Endothelial cell of umbilical vein (primary cell): Measurements from ENCODE around the gene RNF5. TPM values are rescaled to one million over a fixed set of nuclear protein-coding genes. Genes with fewer than 3 reads are reported as not detected.

ENCODE experiments used
- Bru-seq: library from RNA; stranded (reverse); fragments of 400-500 nt; gene quantifications from one replicate; lab custom pipeline; 2021; lab: Mats Ljungman, UMichigan
- BruChase-seq, 2 experiments: library from RNA; stranded (reverse); fragments of 400-500 nt; gene quantifications; one replicate each; lab custom pipeline; 2021; lab: Mats Ljungman, UMichigan
- BruUV-seq: library from RNA; stranded (reverse); fragments of 400-500 nt; replicated peaks from 2 replicates; lab custom pipeline; 2021; lab: Mats Ljungman, UMichigan
- CTCF ChIA-PET: fragments of 300-600, 350-600 bp; sonication (Branson Sonifier 250); formaldehyde crosslinking; loops from one replicate; lab custom pipeline; 2021; ENCODE audit warnings: antibody characterized with exemption, inconsistent platforms; lab: Charles Lee
- POLR2A ChIA-PET: fragments of 300-600, 350-600 bp; sonication (Branson Sonifier 250); formaldehyde crosslinking; loops from one replicate; lab custom pipeline; 2021; ENCODE audit warnings: antibody characterized with exemption, inconsistent platforms; lab: Charles Lee
- DNase-seq: peaks from one replicate; pipeline ENCODE4 v3.0.0-alpha.2; 2011; ENCODE audit warnings: low read depth, low spot score
- FAIRE-seq: peaks from 2 replicates; lab custom pipeline; 2011; peaks lifted over from hg19 to GRCh38; lab: Jason Lieb, UNC
- H2AFZ ChIP-seq: 2 replicates; pipeline ENCODE4 v1.6.0; 2012; ENCODE audit warnings: low read depth, low read length, control low read depth, inconsistent platforms
- H3K27ac ChIP-seq: 2 replicates; pipeline ENCODE4 v1.5.1; 2011; ENCODE audit warnings: low read depth, mild to moderate bottlenecking, control low read depth, low read length, moderate library complexity; ENCODE audit not compliant: insufficient read depth
- H3K27me3 ChIP-seq, 2 experiments: 2 replicates each; pipeline versions ENCODE4 v1.6.0 to v1.6.1; 2011; ENCODE audit warnings: low read length in 2 of 2, mixed read lengths in 1 of 2; ENCODE audit not compliant: control insufficient read depth in 2 of 2, insufficient read depth in 2 of 2
- H3K36me3 ChIP-seq, 2 experiments: 2 replicates in 1 of 2; 3 replicates in 1 of 2; pipeline ENCODE4 v1.5.1; 2011; ENCODE audit warnings: low read length in 2 of 2, mild to moderate bottlenecking in 1 of 2, moderate library complexity in 1 of 2; ENCODE audit not compliant: control insufficient read depth in 2 of 2, insufficient read depth in 2 of 2; ENCODE audit errors: extremely low read depth in 1 of 2
- H3K4me1 ChIP-seq: 3 replicates; pipeline ENCODE4 v1.5.1; 2011; ENCODE audit warnings: mild to moderate bottlenecking, low read length; ENCODE audit not compliant: control insufficient read depth, insufficient read depth; ENCODE audit errors: extremely low read depth
- H3K4me2 ChIP-seq: 2 replicates; pipeline ENCODE4 v1.6.1; 2011; ENCODE audit warnings: low read length, control low read depth, mixed read lengths; ENCODE audit not compliant: insufficient read depth
- H3K4me3 ChIP-seq, 3 experiments: fragments of 200-600 bp in 1 of 3; sonication (generic), shearing (Covaris generic) in 1 of 3; replicated peaks in 1 of 3; 2 replicates each; pipeline ENCODE4 v1.5.1; 2011 to 2016; ENCODE audit warnings: control low read depth in 3 of 3, low read length in 3 of 3, mild to moderate bottlenecking in 2 of 3, inconsistent platforms in 1 of 3, low read depth in 1 of 3, moderate library complexity in 1 of 3; ENCODE audit not compliant: insufficient read depth in 1 of 3
- H3K79me2 ChIP-seq: 2 replicates; pipeline ENCODE4 v1.6.0; 2012; ENCODE audit warnings: low read length, inconsistent platforms; ENCODE audit not compliant: control insufficient read depth, insufficient read depth
- H3K9ac ChIP-seq: replicated peaks from 2 replicates; pipeline ENCODE3; 2011; ENCODE audit warnings: low read length, control low read depth; ENCODE audit not compliant: insufficient read depth; ENCODE audit errors: extremely low read depth
- H3K9me1 ChIP-seq: replicated peaks from 3 replicates; pipeline ENCODE4 v1.6.0; 2011; ENCODE audit warnings: mild to moderate bottlenecking, low read length; ENCODE audit not compliant: control insufficient read depth, insufficient read depth; ENCODE audit errors: extremely low read depth
- H3K9me3 ChIP-seq: replicated peaks from 2 replicates; pipeline ENCODE4 v1.5.1; 2012; ENCODE audit warnings: low read length, inconsistent platforms; ENCODE audit not compliant: control insufficient read depth, insufficient read depth
- H4K20me1 ChIP-seq: replicated peaks from 2 replicates; pipeline ENCODE3; 2011; ENCODE audit warnings: mild to moderate bottlenecking, low read length; ENCODE audit not compliant: control insufficient read depth, insufficient read depth; ENCODE audit errors: extremely low read depth
- MAX ChIP-seq: IDR thresholded peaks from 2 replicates; pipeline ENCODE4 v1.6.1; 2011; ENCODE audit not compliant: insufficient read depth, insufficient read length
- POLR2AphosphoS5 ChIP-seq: IDR thresholded peaks from 2 replicates; pipeline ENCODE4 v1.6.1; 2012; ENCODE audit warnings: low read depth, mild to moderate bottlenecking, control low read depth, low read length, moderate library complexity; ENCODE audit not compliant: insufficient read depth
- dilution Hi-C: fragments of 300-500 bp; cut with MboI; formaldehyde crosslinking; loops from one replicate; pipeline ENCODE4 v1.15.0; 2019; ENCODE audit warnings: low sequenced_read_pairs; ENCODE audit not compliant: extremely low pct_ligation_motif_present
- intact Hi-C: fragments of 100-400 bp; cut with micrococcal nuclease; formaldehyde crosslinking; loops from one replicate; pipeline ENCODE4 v1.10.0; 2022
- long read RNA-seq: library from polyadenylated mRNA; stranded (forward); transcript quantifications from one replicate; pipeline ENCODE4 v2.0.0, GENCODE V29; 2021
- polyA minus RNA-seq, 3 experiments: library from RNA; depleted of rRNA, polyadenylated mRNA; stranded (reverse); fragments of >200 nt; gene quantifications; 1 replicate in 1 of 3; 2 replicates in 2 of 3; pipeline ENCODE4 v1.2.3, GENCODE V29; 2011
- polyA plus RNA-seq, 4 experiments: library from polyadenylated mRNA; depleted of rRNA in 3 of 4; stranded (reverse) in 3 of 4; unstranded in 1 of 4; fragments of >200 nt; gene quantifications; 2 replicates each; pipeline versions ENCODE4 v1.2.1 to v1.2.3, GENCODE V29; 2011 to 2012; ENCODE audit warnings: missing spikeins in 1 of 4
- total RNA-seq: library from RNA; stranded (reverse); gene quantifications from 2 replicates; pipeline ENCODE4 v1.2.3, GENCODE V29; 2021

The RNF5 gene
- 48.0 and 49.2 TPM in 2 replicates for total RNA-seq
- 96.0 and 100 TPM in 2 replicates for polyA plus RNA-seq
- polyA plus RNA-seq (2011; cell fraction: cytosol; rRNA removed): 68.3 and 70.6 TPM in 2 replicates
- polyA plus RNA-seq (2011; cell fraction: nucleus; rRNA removed): 25.0 and 33.5 TPM in 2 replicates
- 49.3 and 51.6 TPM in 2 replicates for polyA plus RNA-seq (2012)
- 33.7 and 36.1 TPM in 2 replicates for polyA minus RNA-seq
- 25.4 TPM for polyA minus RNA-seq (2011; cell fraction: cytosol; rRNA and poly(A)+ RNA removed)
- polyA minus RNA-seq (2011; cell fraction: nucleus; rRNA and poly(A)+ RNA removed): 4.4 and 9.6 TPM in 2 replicates
- Bru-seq, nascent RNA: percentile 63 among the genes with signal in this experiment
- BruChase-seq, experiment 1, labeled RNA remaining after a 6-hour chase: percentile 93 among the genes with signal in this experiment
- percentile 76 among the genes with signal in this experiment for BruChase-seq, experiment 2, labeled RNA remaining after a 2-hour chase
- long read RNA-seq, partial matches to known transcripts: 7 of 8 reads
- long read RNA-seq, other reads (novel, unspliced or antisense): 1 of 8 reads

GRCh38 chr6:32177788-32178546 is at the start of gene RNF5:
RNF5 (plus strand) TSS chr6:32178405; CDS start chr6:32178512, 107 bp downstream.
- ChIA-PET POLR2A (interaction anchor here (1.2 to 1.7 kb wide), 3 partner anchors 12 to 19 kb away, joined by 4 to 9 read pairs (median 5); partner anchors contain the start of gene PBX2), CTCF (interaction anchor here (0.7 to 2.9 kb wide), 6 partner anchors 10 to 48 kb away, joined by 3 to 15 read pairs (median 4); partner anchors contain the start of genes FKBPL, GPSM3 and PBX2)
- TF ChIP-seq MAX (no peak), POLR2AphosphoS5 (peak; percentile 19)
- Histone ChIP-seq H3K4me3 (peak within 1 kb of the TSS; percentile 56 to 67 (median 66)), H2AFZ (peak within 1 kb of the TSS; percentile 56), H3K4me2 (peak within 1 kb of the TSS; percentile 83), H3K9me1 (no peaks in the 10 kb centered on the region), H3K36me3 (peaks cover 3 to 17% of the 10 kb centered on the region in 2 experiments), H3K4me1 (peaks cover 30% of the 10 kb centered on the region), H3K79me2 (peaks cover 21% of the 10 kb centered on the region), H4K20me1 (no peaks in the 10 kb centered on the region), H3K27ac (peak within 1 kb of the TSS; percentile 83), H3K9me3 (no peaks in the 10 kb centered on the region), H3K9ac (peak within 1 kb of the TSS; percentile 86), H3K27me3 (no peaks in the 10 kb centered on the region)
- dilution Hi-C loops: no loop called here
- FAIRE-seq: peak; percentile 100
- intact Hi-C loops: loop anchor here (1.0 to 5.0 kb wide), 4 partner anchors 12 to 794 kb away; partner anchors contain the start of genes NELFE, PBX2 and SKIC2
- no TSS peak for BruUV-seq
- DNase-seq: peak; percentile 100
